HG03095 (cell line): ENCODE data around the gene BNIP3.
A peak's percentile ranks its signal among the peaks of the same experiment; 100 is the strongest.
"Not testable (repeated sequence)": the region's sequence is repeated elsewhere in the genome, so short reads cannot be mapped to it uniquely, and the experiment has no call there.

Source experiments
- ATAC-seq: cut with Tn5 transposase; IDR thresholded peaks from one replicate; pipeline ENCODE4 v1.9.1; 2021; ENCODE audit warnings: moderate library complexity; ENCODE audit not compliant: unreplicated experiment

The BNIP3 gene

GRCh38 chr10:132002004-132002403, 20.3 kb upstream of the BNIP3 start:
- no peak for ATAC-seq

GRCh38 chr10:132001238-132001972, 19.7 kb upstream of the BNIP3 start:
- no peak for ATAC-seq

- ATAC-seq: no peak
Observed at GRCh38 chr10:131998845-131999681, 17.3 kb upstream of the BNIP3 start.

GRCh38 chr10:131998050-131998844, 16.5 kb upstream of the BNIP3 start:
- no peak for ATAC-seq

GRCh38 chr10:131997366-131998049, 15.8 kb upstream of the BNIP3 start:
- ATAC-seq: no peak

- ATAC-seq: no peak
Observed at GRCh38 chr10:131996466-131997365, 15.0 kb upstream of the BNIP3 start.

GRCh38 chr10:131994435-131994834, 12.7 kb upstream of the BNIP3 start:
- no peak for ATAC-seq

- ATAC-seq: no peak
Observed at GRCh38 chr10:131993275-131993674, 11.6 kb upstream of the BNIP3 start.

- no peak for ATAC-seq
Observed at GRCh38 chr10:131991726-131992125, 10.0 kb upstream of the BNIP3 start.

GRCh38 chr10:131987786-131988185, 6.1 kb upstream of the BNIP3 start:
- ATAC-seq: not testable (repeated sequence)

- ATAC-seq: not testable (repeated sequence)
Observed at GRCh38 chr10:131987301-131987700, 5.6 kb upstream of the BNIP3 start.

- not testable (repeated sequence) for ATAC-seq
Observed at GRCh38 chr10:131986851-131987250, 5.1 kb upstream of the BNIP3 start.

- ATAC-seq: no peak
Observed at GRCh38 chr10:131983780-131984179, 2.1 kb upstream of the BNIP3 start.

GRCh38 chr10:131982796-131983195, 1.1 kb upstream of the BNIP3 start:
- no peak for ATAC-seq

- peak; percentile 20 for ATAC-seq
Observed at GRCh38 chr10:131982185-131982756, 548 bp upstream of the BNIP3 start.

GRCh38 chr10:131980761-131981428, 828 bp downstream of the BNIP3 start:
- ATAC-seq: no peak

GRCh38 chr10:131980321-131980720, 1.4 kb downstream of the BNIP3 start:
- ATAC-seq: no peak

- ATAC-seq: no peak
Observed at GRCh38 chr10:131979821-131980270, 1.9 kb downstream of the BNIP3 start.

GRCh38 chr10:131979336-131979735, 2.4 kb downstream of the BNIP3 start:
- ATAC-seq: no peak
